BE2C (cell line): ENCODE data around the gene OGN.

ENCODE experiments used
- DNase-seq: peaks from one replicate; pipeline ENCODE4 v3.0.0-alpha.2; 2020
- H3K27me3 ChIP-seq: fragments of 250-450 bp; sonication (Bioruptor Pico); 2 replicates; pipeline ENCODE4 v1.5.1; 2020; ENCODE audit warnings: mild to moderate bottlenecking
- H3K36me3 ChIP-seq: fragments of 250-450 bp; sonication (Bioruptor Pico); 2 replicates; pipeline ENCODE4 v1.5.1; 2020; ENCODE audit warnings: mild to moderate bottlenecking
- H3K4me1 ChIP-seq: fragments of 250-450 bp; sonication (Bioruptor Pico); 2 replicates; pipeline ENCODE4 v1.5.1; 2020
- H3K4me3 ChIP-seq: 2 replicates; pipeline ENCODE4 v1.5.1; 2011; ENCODE audit warnings: low read depth, low read length
- H3K9me3 ChIP-seq: fragments of 250-450 bp; sonication (Bioruptor Pico); 2 replicates; pipeline ENCODE4 v1.5.1; 2020
- CTCF ChIP-seq: IDR thresholded peaks from 2 replicates; pipeline ENCODE4 v1.5.1; 2012; ENCODE audit warnings: mild to moderate bottlenecking, low read depth, low read length

Gene OGN

GRCh38 chr9:92397853-92398252 is 6.5 kb downstream of the OGN start:
- no peaks in the 10 kb centered on the region for H3K4me1 ChIP-seq

GRCh38 chr9:92395617-92396016 is 8.8 kb downstream of the OGN start:
- Histone ChIP-seq H3K27me3 (no peaks in the 10 kb centered on the region), H3K4me1 (no peaks in the 10 kb centered on the region), H3K9me3 (no peaks in the 10 kb centered on the region), H3K36me3 (no peaks in the 10 kb centered on the region), H3K4me3 (no peak overlapping the region)
- no peak for DNase-seq
- TF ChIP-seq CTCF, result no peak

More at GRCh38 chr9:92397853-92398252, 6.5 kb downstream of the OGN start:
- H3K9me3 ChIP-seq, result no peaks in the 10 kb centered on the region
- no peaks in the 10 kb centered on the region for H3K36me3 ChIP-seq
- TF ChIP-seq CTCF, result no peak
- H3K4me3 ChIP-seq, result no peak overlapping the region
- no peak for DNase-seq
- H3K27me3 ChIP-seq, result no peaks in the 10 kb centered on the region

DNA sequence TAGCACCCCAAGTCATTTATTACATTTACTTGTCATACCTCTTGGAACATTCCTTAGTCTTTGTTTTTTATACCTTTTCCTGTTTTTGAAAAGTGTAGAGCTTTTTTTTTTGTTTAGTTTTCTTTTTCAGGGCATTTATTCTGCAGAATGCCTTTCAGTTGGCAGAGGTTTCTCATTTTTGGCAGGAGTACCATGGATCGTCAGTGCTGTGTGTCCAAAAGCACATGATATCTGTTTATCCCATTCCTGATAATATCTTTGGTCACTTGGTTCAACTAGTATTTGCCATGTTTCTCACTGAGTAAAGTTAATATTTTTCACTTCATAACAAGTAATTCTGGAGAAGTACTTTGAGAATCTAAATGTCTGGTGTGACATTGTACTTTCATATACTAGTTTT is 10.7 kb downstream of the OGN start:
- H3K9me3 ChIP-seq, result no peaks in the 10 kb centered on the region
- no peak for TF ChIP-seq CTCF
- H3K4me3 ChIP-seq, result no peak overlapping the region
- no peaks in the 10 kb centered on the region for H3K27me3 ChIP-seq
- DNase-seq, result no peak
- no peaks in the 10 kb centered on the region for H3K36me3 ChIP-seq
- H3K4me1 ChIP-seq, result peaks cover 3% of the 10 kb centered on the region; the same call in 1 of the 2 replicates

GRCh38 chr9:92392690-92393089 is 11.7 kb downstream of the OGN start:
- Histone ChIP-seq H3K36me3 (no peaks in the 10 kb centered on the region), H3K4me1 (peaks cover 3% of the 10 kb centered on the region; the same call in 1 of the 2 replicates), H3K4me3 (no peak overlapping the region), H3K27me3 (no peaks in the 10 kb centered on the region), H3K9me3 (no peaks in the 10 kb centered on the region)
- no peak for TF ChIP-seq CTCF
- DNase-seq, result no peak

DNA sequence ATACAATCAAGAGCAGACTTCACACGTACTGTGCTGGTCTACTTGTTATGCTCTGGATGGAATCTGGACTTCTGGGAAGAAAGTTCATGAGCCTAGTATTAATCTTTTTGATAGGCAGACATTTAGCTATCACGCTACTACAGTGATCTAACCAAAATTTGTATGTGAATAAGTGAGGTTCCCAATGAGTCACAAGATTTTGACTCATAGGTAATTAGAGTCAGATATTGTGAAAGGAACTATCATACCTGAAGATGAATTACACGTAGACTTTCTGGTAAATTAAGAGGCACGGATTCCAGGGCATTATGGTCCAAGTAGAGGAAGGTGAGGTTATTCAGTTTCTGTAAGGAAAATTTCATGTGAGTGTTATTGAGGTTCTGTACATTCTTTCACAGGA is 18.4 kb downstream of the OGN start:
- Histone ChIP-seq H3K36me3 (no peaks in the 10 kb centered on the region), H3K4me1 (peaks cover 3% of the 10 kb centered on the region), H3K9me3 (no peaks in the 10 kb centered on the region), H3K27me3 (no peaks in the 10 kb centered on the region), H3K4me3 (no peak overlapping the region)
- no peak for TF ChIP-seq CTCF
- DNase-seq, result no peak

- TF ChIP-seq CTCF, result no peak
- Histone ChIP-seq H3K36me3 (no peaks in the 10 kb centered on the region), H3K27me3 (no peaks in the 10 kb centered on the region), H3K4me1 (peaks cover 3% of the 10 kb centered on the region), H3K4me3 (no peak overlapping the region), H3K9me3 (no peaks in the 10 kb centered on the region)
- DNase-seq, result peak; percentile 33
Observed at GRCh38 chr9:92385477-92385876, 18.9 kb downstream of the OGN start.
